Measurements from ENCODE around the gene KCNJ13. TPM values are rescaled to one million over a fixed set of nuclear protein-coding genes. Genes with fewer than 3 reads are reported as not detected.
A peak's percentile ranks its signal among the peaks of the same experiment; 100 is the strongest.

The KCNJ13 gene
- total RNA-seq = not detected

- Histone ChIP-seq H3K27me3 (no peaks in the 10 kb centered on the region), H3K4me1 (no peaks in the 10 kb centered on the region), H3K4me3 (no peak within 1 kb of the TSS), H3K27ac (no peak within 1 kb of the TSS), H3K36me3 (peaks cover 10% of the 10 kb centered on the region), H3K9me3 (no peaks in the 10 kb centered on the region)
- TF ChIP-seq CTCF (IDR thresholded peaks at IDR 0.05) = no peak
- DNase-seq (ENCODE audit: low spot score) = no peak
Observed at GRCh38 chr2:232776435-232776834, at the start of gene KCNJ13. Gene KCNJ13, minus strand, starts transcription at chr2:232776565. Its CDS starts 5,203 bp downstream, at chr2:232771362.

DNA sequence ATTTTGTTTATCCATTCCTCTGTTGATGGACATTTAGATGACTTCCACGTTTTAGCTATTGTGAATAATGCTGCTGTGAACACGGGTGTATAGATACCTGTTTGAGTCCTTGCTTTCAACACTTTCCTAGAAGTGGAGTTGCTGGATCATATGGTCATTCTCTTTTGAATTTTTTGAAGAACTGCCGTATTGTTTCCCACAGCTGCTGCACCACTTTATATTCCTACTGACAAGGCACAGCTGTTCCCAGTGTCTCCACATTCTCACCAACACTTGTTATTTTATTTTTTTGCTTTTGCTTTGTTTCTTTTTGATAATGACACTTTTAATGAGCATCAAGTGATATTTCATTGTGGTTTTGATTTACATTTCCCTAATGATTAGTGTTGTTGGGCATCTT lies 41.4 kb upstream of the KCNJ13 start:
- DNase-seq (ENCODE audit: low spot score) = no peak
- H3K27ac ChIP-seq = no peak overlapping the region
- no peak overlapping the region for H3K4me3 ChIP-seq
- H3K36me3 ChIP-seq = peaks cover 72% of the 10 kb centered on the region
- H3K9me3 ChIP-seq = no peaks in the 10 kb centered on the region
- TF ChIP-seq CTCF (IDR thresholded peaks at IDR 0.05) = no peak
- H3K4me1 ChIP-seq = no peaks in the 10 kb centered on the region
- no peaks in the 10 kb centered on the region for H3K27me3 ChIP-seq

DNA sequence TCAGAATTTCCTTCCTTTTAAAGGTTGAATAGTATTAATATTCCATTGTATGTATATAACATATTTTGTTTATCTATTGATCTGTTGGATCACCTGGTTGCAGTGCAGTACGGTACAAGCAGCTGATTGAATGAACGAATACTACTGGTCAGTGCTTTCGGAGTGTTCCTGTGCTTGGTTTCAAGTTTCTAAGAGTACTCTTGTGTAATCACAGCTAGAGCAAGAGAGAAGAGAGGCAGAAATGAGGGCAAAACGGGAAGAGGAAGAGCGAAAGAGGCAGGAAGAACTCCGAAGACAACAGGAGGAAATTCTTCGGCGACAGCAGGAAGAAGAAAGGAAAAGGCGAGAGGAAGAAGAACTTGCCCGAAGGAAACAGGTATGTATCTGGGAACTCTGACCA lies 40.3 kb upstream of the KCNJ13 start:
- Histone ChIP-seq H3K4me1 (no peaks in the 10 kb centered on the region), H3K4me3 (no peak overlapping the region), H3K36me3 (peaks cover 64% of the 10 kb centered on the region), H3K9me3 (no peaks in the 10 kb centered on the region), H3K27me3 (no peaks in the 10 kb centered on the region), H3K27ac (no peak overlapping the region)
- no peak for TF ChIP-seq CTCF (IDR thresholded peaks at IDR 0.05)
- no peak for DNase-seq (ENCODE audit: low spot score)

GRCh38 chr2:232815569-232815968 lies 39.2 kb upstream of the KCNJ13 start:
- H3K4me3 ChIP-seq = no peak overlapping the region
- no peaks in the 10 kb centered on the region for H3K27me3 ChIP-seq
- H3K4me1 ChIP-seq = no peaks in the 10 kb centered on the region
- no peaks in the 10 kb centered on the region for H3K9me3 ChIP-seq
- no peak for TF ChIP-seq CTCF (IDR thresholded peaks at IDR 0.05)
- no peak overlapping the region for H3K27ac ChIP-seq
- H3K36me3 ChIP-seq = peaks cover 68% of the 10 kb centered on the region
- DNase-seq (ENCODE audit: low spot score) = no peak

DNA sequence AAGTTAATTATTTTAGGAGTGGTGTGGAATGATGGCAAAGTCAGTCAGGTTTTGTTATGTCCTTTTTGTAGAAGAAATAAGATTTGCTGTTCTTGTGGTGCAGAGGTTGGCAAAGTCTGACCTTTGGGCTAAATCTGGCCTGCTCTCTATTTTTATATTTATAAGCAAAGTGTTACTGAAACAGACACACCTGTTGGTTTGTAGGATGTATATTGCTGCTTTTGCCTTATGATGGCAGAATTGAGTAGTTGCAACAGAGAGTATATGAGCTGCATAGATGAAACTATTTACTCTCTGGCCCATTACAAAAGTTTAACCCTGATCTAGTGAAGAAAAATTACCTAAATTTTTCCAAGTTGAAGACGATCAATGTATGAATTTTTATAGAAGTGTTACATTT lies 34.1 kb upstream of the KCNJ13 start:
- no peak overlapping the region for H3K4me3 ChIP-seq
- peak overlapping the region; percentile 63 to 79 for H3K27ac ChIP-seq
- no peak for TF ChIP-seq CTCF (IDR thresholded peaks at IDR 0.05)
- no peak for DNase-seq (ENCODE audit: low spot score)
- H3K4me1 ChIP-seq = no peaks in the 10 kb centered on the region
- H3K36me3 ChIP-seq = peaks cover 69% of the 10 kb centered on the region
- no peaks in the 10 kb centered on the region for H3K27me3 ChIP-seq
- H3K9me3 ChIP-seq = no peaks in the 10 kb centered on the region

- H3K27ac ChIP-seq = peak overlapping the region; percentile 63 to 79
- DNase-seq (ENCODE audit: low spot score) = no peak
- H3K4me3 ChIP-seq = no peak overlapping the region
- H3K4me1 ChIP-seq = no peaks in the 10 kb centered on the region
- peaks cover 62% of the 10 kb centered on the region for H3K36me3 ChIP-seq
- no peaks in the 10 kb centered on the region for H3K27me3 ChIP-seq
- no peaks in the 10 kb centered on the region for H3K9me3 ChIP-seq
- peak in 1 of 2 donors; percentile 13 for TF ChIP-seq CTCF (IDR thresholded peaks at IDR 0.05)
Observed at GRCh38 chr2:232809349-232810124, 33.2 kb upstream of the KCNJ13 start.
